KOPT-K1 (cell line): ENCODE measurements around the gene GID4.
"Not testable (repeated sequence)": the region's sequence is repeated elsewhere in the genome, so short reads cannot be mapped to it uniquely, and the experiment has no call there.

Source experiments
- H3K27ac ChIP-seq: fragments of 200-600 bp; sonication (generic); 2 replicates; pipeline ENCODE4 v1.5.1; 2016; ENCODE audit warnings: antibody characterized with exemption, mild to moderate bottlenecking, low read depth, low read length; ENCODE audit not compliant: poor library complexity, severe bottlenecking
- H3K36me3 ChIP-seq: fragments of 200-600 bp; sonication (generic); 2 replicates; pipeline ENCODE4 v1.5.1; 2017; ENCODE audit warnings: antibody characterized with exemption, mild to moderate bottlenecking, low read length, moderate library complexity; ENCODE audit not compliant: insufficient read depth
- H3K9me3 ChIP-seq: fragments of 200-600 bp; sonication (generic); 2 replicates; pipeline ENCODE4 v1.5.1; 2017; ENCODE audit warnings: antibody characterized with exemption, low read length, mild to moderate bottlenecking; ENCODE audit not compliant: insufficient read depth, poor library complexity, severe bottlenecking

The GID4 gene

GRCh38 chr17:18038861-18039534 lies at the start of gene GID4, which contains the start of gene ATPAF2:
TSS of gene GID4 (plus strand) at chr17:18039408. CDS start at chr17:18039465, 57 bp downstream.
TSS of gene ATPAF2 (minus strand) at chr17:18039168. CDS start at chr17:18039013, 155 bp downstream.
- Histone ChIP-seq H3K27ac (peak within 1 kb of the TSS; percentile 71), H3K36me3 (peaks cover 3% of the 10 kb centered on the region; the same call in 1 of the 2 replicates), H3K9me3 (no peaks in the 10 kb centered on the region)

GRCh38 chr17:17989618-17990017 lies 49.6 kb upstream of the GID4 start:
- Histone ChIP-seq H3K27ac (no peak overlapping the region), H3K36me3 (no peaks in the 10 kb centered on the region), H3K9me3 (no peaks in the 10 kb centered on the region)

GRCh38 chr17:17990282-17990681 lies 48.9 kb upstream of the GID4 start:
- Histone ChIP-seq H3K36me3 (no peaks in the 10 kb centered on the region), H3K27ac (no peak overlapping the region), H3K9me3 (no peaks in the 10 kb centered on the region)

GRCh38 chr17:17993366-17993765 lies 45.8 kb upstream of the GID4 start:
- Histone ChIP-seq H3K27ac (no peak overlapping the region), H3K36me3 (no peaks in the 10 kb centered on the region), H3K9me3 (no peaks in the 10 kb centered on the region)

GRCh38 chr17:17993852-17994251 lies 45.4 kb upstream of the GID4 start:
- Histone ChIP-seq H3K27ac (no peak overlapping the region), H3K36me3 (no peaks in the 10 kb centered on the region)

GRCh38 chr17:17994271-17995069 lies 44.7 kb upstream of the GID4 start:
- Histone ChIP-seq H3K36me3 (no peaks in the 10 kb centered on the region), H3K27ac (no peak overlapping the region), H3K9me3 (no peaks in the 10 kb centered on the region)

More at GRCh38 chr17:17993852-17994251, 45.4 kb upstream of the GID4 start:
- no peaks in the 10 kb centered on the region for H3K9me3 ChIP-seq

GRCh38 chr17:17995887-17996286 lies 43.3 kb upstream of the GID4 start:
- H3K9me3 ChIP-seq, H3K36me3 ChIP-seq, H3K27ac ChIP-seq: not testable (repeated sequence)

GRCh38 chr17:17998934-17999333 lies 40.3 kb upstream of the GID4 start:
- Histone ChIP-seq H3K27ac (no peak overlapping the region), H3K9me3 (no peaks in the 10 kb centered on the region), H3K36me3 (no peaks in the 10 kb centered on the region)

GRCh38 chr17:17999364-18000029 lies 39.7 kb upstream of the GID4 start:
- Histone ChIP-seq H3K36me3 (no peaks in the 10 kb centered on the region), H3K9me3 (no peaks in the 10 kb centered on the region), H3K27ac (no peak overlapping the region)

- Histone ChIP-seq H3K36me3 (no peaks in the 10 kb centered on the region), H3K27ac (no peak overlapping the region), H3K9me3 (no peaks in the 10 kb centered on the region)
Measured at GRCh38 chr17:18000030-18000408, 39.2 kb upstream of the GID4 start.

GRCh38 chr17:18002171-18002570 lies 37.0 kb upstream of the GID4 start:
- Histone ChIP-seq H3K27ac (no peak overlapping the region), H3K36me3 (no peaks in the 10 kb centered on the region), H3K9me3 (no peaks in the 10 kb centered on the region)

GRCh38 chr17:18004345-18004744 lies 34.9 kb upstream of the GID4 start:
- no peaks in the 10 kb centered on the region for H3K9me3 ChIP-seq
- H3K27ac ChIP-seq: no peak overlapping the region
- no peaks in the 10 kb centered on the region for H3K36me3 ChIP-seq

- Histone ChIP-seq H3K9me3 (no peaks in the 10 kb centered on the region), H3K36me3 (no peaks in the 10 kb centered on the region), H3K27ac (no peak overlapping the region)
Measured at GRCh38 chr17:18004884-18005305, 34.3 kb upstream of the GID4 start.

- Histone ChIP-seq H3K9me3 (no peaks in the 10 kb centered on the region), H3K27ac (no peak overlapping the region), H3K36me3 (no peaks in the 10 kb centered on the region)
Measured at GRCh38 chr17:18005496-18005895, 33.7 kb upstream of the GID4 start.

GRCh38 chr17:18006495-18007239 lies 32.5 kb upstream of the GID4 start:
- Histone ChIP-seq H3K9me3 (no peaks in the 10 kb centered on the region), H3K36me3 (no peaks in the 10 kb centered on the region), H3K27ac (no peak overlapping the region)
